HG02571 (cell line): ENCODE data around the gene OR51B4.
"Not testable (repeated sequence)": the region's sequence is repeated elsewhere in the genome, so short reads cannot be mapped to it uniquely, and the experiment has no call there.

Experiments
- ATAC-seq: cut with Tn5 transposase; IDR thresholded peaks from one replicate; pipeline ENCODE4 v1.9.1; 2021; ENCODE audit warnings: mild to moderate bottlenecking, moderate library complexity; ENCODE audit not compliant: unreplicated experiment

OR51B4 gene

DNA sequence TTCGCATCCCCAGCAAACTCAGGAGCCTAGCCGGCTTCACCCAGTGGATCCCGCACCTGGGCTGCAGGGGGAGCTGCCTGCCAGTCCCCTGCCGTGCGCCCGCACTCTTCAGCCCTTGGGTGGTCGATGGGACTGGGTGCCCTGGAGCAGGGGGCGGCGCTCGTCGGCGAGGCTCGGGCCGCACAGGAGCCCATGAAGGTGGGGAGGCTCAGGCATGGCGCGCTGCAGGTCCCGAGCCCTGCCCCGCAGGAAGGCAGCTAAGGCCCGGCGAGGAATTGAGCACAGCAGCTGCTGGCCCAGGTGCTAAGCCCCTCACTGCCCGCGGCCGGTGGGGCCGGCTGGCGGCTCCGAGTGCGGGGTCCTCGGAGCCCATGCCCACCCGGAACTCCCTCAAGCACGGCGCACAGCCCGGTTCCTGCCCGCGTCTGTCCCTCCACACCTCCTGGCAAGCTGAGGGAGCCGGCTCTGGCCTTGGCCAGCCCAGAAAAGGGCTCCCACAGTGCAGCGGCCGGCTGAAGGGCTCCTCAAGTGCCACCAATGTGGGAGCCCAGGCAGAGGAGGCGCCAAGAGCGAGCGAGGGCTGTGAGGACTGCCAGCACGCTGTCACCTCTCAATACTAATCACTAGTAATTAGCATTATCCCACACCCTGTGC lies 7.3 kb downstream of the OR51B4 start:
- not testable (repeated sequence) for ATAC-seq

DNA sequence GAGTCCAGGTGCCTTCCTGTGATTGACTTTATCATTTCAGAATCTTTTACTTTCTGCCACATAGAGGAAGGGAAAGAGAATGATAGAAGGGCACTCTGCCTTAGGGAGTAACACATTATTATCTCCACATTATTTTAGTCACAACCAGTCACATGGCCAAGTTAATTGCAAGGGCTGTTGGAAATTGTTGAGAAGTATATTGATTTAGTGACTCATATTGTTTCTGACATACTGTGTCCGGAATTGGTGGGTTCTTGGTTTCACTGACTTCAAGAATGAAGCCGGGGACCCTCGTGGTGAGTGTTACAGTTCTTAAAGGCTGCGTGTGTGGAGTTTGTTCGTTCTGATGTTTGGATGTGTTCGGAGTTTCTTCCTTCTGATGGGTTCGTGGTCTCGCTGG lies 8.7 kb downstream of the OR51B4 start:
- no peak for ATAC-seq

DNA sequence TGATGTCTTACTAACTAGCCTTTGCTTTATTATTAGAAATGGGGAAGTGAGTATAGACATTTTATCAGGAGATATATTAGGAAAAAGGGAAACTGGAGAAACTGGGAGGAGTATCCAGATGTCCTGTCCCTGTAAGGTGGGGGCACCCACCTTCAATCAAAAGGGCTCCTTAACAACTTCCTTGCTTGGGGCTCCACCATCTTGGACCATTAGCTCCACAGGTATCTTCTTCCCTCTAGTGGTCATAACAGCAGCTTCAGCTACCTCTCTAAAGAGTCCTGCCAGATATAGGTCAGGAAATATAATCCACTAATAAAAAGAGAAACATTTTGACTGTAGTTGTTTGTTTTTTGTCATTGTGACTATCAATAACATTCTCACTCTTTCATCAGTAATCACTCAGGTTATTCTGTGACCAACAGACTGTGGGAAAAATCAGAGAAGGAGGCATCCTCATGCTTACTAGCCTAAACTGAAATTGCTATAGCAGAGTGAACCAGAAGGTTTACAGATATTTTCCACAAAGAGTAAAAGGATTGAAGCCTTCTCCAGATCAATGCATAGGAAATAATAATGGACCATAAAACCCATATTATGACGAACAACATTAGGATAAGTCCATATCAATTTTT lies 10.4 kb downstream of the OR51B4 start:
- peak; percentile 96 for ATAC-seq

DNA sequence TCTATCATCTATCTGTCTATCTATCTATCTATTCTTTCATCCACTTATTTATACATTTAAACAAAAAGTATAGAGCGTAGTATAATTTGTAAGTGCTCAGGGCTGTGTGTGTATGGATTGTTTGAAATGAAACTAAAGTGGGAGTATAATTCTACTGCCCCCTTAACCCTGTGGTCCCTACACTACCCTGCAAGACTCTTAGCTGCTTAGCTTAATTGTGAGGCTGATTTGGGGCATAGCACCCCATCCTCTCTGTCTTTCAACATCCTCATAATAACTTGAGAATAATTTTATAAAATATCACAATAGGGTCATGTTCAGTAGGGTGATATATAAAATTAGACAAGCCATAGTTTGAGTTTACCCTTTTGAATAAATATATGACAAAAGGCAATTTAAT lies 11.6 kb downstream of the OR51B4 start:
- ATAC-seq: no peak

DNA sequence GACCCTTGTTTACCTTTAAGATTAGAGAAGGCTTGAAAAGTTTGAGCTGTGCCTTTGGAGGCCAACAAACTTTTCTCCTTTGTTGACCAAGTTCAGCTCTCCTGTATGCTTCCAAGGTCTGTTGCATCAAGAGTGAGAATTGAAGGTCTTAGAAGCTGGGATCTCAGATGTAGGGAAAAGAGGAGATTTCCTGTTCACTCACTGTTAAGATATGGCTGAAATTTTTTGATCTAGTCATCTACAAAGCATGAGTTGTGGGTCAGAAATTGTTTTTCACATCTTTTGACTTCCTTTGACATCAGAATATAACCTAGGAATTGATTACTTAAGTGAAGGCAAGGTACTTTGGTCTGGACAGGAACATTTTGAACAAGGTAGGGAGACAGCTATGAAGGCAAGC lies 12.1 kb downstream of the OR51B4 start:
- no peak for ATAC-seq

DNA sequence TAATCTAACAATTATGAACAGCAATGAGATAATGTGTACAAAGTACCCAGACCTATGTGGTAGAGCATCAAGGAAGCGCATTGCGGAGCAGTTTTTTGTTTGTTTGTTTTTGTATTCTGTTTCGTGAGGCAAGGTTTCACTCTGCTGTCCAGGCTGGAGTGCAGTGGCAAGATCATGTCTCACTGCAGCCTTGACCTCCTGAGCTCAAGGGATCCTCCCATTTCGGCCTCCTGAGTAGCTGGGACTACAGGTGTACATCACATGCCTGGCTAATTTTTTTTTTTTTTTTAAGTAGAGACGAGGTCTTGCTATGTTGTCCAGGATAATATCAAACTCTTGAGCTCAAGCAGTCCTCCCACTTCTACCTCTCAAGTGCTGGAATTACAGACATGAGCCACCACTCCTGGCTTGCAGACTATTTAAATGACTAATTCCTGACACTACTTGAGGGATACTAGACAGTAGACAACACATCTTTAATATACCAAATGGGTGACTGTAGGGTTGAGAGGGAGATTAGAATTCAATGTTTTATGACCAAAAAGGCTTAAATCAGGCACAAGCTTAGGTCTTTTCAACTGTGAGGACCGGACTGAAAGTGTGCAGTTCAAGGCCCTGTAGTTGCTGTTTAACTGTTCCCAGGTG lies 12.7 kb downstream of the OR51B4 start:
- ATAC-seq: no peak

DNA sequence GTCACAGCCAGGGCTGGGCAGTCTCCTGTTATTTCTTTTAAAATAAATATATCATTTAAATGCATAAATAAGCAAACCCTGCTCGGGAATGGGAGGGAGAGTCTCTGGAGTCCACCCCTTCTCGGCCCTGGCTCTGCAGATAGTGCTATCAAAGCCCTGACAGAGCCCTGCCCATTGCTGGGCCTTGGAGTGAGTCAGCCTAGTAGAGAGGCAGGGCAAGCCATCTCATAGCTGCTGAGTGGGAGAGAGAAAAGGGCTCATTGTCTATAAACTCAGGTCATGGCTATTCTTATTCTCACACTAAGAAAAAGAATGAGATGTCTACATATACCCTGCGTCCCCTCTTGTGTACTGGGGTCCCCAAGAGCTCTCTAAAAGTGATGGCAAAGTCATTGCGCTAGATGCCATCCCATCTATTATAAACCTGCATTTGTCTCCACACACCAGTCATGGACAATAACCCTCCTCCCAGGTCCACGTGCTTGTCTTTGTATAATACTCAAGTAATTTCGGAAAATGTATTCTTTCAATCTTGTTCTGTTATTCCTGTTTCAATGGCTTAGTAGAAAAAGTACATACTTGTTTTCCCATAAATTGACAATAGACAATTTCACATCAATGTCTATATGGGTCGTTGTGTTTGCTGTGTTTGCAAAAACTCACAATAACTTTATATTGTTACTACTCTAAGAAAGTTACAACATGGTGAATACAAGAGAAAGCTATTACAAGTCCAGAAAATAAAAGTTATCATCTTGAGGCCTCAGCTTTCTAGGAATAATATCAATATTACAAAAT lies 13.4 kb downstream of the OR51B4 start:
- no peak for ATAC-seq

DNA sequence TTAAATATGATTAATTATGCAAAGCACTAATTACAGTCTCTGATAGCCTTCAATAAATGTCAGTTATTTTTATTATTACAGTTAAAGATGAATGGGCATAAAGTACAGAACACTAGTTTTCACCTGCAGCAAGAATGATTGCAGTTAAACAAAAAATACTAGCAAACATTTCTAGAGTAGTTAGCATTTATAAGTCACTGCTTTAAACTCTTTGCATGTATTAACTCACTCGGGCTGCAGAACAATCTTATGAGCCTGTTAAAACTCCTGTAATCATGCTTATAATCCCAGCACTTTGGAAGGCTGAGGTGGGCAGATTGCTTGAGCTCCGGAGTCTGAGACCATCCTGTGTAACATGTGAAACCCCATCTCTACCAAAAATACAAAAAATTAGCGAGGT lies 14.8 kb downstream of the OR51B4 start:
- ATAC-seq: no peak

DNA sequence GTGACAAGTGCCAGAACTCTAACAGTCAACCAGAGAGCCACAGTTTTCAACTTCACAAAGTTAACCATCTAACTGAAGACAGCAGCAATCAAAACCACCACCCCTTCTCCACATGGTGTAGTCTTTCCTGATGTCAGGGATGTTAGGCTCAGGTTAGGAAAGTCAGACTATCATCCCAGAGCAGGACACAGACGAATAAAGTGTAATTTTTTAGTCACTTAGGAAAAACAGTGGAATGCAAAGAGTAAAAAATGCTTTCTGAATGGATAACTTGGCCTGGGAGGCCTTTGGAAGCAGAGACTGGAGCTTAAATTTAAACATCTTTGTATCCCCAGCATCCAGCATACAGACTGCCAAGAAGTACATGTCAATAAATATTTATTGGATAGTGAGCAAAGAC lies 15.4 kb downstream of the OR51B4 start:
- ATAC-seq: no peak

DNA sequence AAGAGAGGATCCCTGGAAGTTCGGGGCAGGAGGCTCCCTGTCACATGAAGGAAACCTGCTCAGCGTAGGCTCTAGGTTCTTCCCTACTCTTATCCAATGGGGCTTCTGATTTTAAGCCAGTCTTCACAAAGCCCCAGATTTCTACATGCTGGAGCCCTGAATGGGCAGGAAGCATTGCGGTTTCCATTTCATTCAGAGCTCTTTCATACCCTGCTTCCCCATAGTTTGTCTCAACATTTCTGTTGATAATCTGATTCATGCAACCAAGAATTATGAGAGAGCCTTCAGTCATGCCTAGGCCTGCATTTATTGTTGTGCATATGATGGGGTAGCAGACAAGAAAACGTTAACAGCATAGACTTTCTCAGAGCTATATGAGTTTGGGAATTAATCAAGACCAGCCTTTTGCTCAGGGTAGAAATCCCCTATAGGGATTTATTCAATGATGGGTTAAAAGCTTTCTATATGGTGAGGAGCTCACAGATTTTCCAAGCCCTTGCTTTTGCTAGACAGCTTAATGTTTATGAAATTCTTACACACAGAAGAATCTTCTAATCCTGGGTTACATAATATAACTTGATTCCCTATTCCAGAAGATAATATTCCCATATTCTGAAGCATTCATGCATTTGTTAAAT lies 15.9 kb downstream of the OR51B4 start:
- no peak for ATAC-seq

DNA sequence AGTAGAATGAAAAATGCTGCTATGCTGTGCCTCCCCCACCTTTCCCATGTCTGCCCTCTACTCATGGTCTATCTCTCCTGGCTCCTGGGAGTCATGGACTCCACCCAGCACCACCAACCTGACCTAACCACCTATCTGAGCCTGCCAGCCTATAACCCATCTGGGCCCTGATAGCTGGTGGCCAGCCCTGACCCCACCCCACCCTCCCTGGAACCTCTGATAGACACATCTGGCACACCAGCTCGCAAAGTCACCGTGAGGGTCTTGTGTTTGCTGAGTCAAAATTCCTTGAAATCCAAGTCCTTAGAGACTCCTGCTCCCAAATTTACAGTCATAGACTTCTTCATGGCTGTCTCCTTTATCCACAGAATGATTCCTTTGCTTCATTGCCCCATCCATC lies 17.1 kb downstream of the OR51B4 start:
- no peak for ATAC-seq

DNA sequence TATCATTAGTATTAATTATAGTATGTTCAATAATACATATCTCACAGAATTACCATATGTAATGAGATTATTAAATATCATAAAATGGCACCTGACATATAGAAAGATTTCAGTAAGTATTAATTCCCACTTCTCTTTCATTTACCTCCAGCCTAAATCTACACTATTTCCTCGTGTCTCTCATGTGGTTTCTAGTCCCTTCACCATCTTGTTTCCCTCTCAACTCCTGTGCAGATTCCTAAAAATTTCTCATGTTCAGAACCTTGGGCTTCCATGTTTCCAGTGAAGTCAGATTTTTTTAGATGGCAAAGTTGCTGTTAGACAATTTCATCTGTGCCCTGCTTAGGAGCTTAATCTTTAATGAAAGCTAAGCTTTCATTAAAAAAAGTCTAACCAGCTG lies 17.9 kb downstream of the OR51B4 start:
- ATAC-seq: no peak

DNA sequence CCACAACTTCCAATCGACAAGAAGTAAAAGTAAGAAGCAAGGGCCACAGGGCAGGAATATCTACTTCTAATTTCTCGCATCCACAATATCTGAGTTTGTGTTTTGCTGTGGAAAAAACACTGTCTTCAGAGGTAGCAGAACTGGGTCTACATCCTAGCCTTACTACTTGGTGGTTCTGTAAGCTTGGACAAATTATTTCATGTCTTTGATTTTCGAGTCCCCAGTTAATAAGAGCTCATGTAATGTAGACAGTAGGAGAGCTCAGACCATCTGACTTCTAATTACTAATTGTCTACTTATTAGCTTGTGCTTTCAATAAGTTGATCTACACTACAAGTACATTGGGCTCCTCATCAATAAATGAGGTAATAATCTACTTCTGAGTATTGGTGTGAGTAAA lies 18.7 kb downstream of the OR51B4 start:
- ATAC-seq: no peak

DNA sequence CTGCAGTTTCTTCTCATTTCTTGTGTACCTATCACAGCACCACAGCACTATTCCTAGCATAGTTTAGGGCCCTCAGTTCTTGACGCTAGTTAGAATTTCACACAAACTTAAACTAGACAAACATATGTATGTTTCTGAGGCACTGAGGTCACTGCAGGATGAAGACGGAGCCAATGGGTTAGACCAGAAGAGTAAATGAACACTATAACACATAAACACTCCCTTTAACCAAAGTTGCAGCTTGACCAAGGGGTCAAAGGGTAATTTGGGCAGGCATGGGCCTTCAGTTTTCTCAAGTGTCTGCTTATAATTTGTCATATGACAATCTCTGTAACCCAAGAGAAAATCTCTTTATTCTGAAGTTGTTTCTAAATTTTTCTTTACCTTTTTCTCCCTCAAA lies 19.1 kb downstream of the OR51B4 start:
- no peak for ATAC-seq

DNA sequence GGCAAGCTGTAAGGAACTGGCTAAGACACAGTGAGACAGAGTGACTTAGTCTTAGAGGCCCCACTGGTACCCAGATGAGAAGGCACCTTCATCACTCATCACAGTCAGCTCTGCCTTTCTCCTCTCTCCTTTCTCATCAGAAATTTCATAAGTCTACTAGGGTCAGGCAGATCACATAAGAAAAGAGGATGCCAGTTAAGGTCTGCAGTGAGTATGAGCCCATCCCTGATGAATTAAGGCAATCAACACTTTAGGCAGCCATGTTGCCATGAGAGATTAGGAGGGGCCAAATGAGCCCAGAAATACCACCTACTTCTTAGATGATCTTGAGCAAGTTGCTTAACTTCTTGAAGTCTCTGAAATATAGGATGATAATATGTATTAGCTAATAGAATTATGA lies 20.1 kb downstream of the OR51B4 start:
- ATAC-seq: no peak

DNA sequence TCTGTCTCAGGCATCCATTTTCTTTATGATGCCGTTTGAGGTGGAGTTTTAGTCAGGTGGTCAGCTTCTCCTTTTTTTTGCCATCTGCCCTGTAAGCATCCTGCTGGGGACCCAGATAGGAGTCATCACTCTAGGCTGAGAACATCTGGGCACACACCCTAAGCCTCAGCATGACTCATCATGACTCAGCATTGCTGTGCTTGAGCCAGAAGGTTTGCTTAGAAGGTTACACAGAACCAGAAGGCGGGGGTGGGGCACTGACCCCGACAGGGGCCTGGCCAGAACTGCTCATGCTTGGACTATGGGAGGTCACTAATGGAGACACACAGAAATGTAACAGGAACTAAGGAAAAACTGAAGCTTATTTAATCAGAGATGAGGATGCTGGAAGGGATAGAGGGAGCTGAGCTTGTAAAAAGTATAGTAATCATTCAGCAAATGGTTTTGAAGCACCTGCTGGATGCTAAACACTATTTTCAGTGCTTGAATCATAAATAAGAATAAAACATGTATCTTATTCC lies 21.1 kb downstream of the OR51B4 start:
- peak; percentile 95 for ATAC-seq

DNA sequence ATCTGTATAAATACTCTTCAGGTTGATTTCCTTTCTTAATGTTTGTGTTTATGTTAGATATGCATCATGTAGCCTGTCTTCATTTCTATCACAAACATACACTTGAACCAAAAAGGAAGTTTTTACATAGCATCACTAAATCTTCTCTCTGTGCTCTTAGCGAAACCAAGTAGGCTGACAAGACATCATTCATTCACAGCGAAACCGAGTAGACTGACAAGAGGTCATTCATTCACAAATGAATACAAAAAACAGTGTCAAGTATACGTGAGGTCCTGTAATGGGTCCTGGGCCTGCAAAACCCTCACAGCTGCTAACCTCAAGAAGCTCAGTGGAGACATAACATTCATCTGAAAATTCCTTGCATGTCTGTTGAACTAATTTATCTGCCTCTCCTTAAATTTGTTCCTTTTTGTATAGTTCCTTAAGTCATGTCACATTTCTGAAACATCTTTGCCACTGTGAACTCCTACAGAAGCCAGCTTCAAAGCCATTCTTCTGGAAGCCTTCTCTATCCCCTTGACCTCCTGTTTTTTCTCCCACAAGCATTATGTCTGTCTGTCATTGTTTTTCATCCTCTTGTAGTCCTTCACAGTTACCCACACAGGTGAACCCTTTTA lies 22.2 kb downstream of the OR51B4 start:
- ATAC-seq: no peak

DNA sequence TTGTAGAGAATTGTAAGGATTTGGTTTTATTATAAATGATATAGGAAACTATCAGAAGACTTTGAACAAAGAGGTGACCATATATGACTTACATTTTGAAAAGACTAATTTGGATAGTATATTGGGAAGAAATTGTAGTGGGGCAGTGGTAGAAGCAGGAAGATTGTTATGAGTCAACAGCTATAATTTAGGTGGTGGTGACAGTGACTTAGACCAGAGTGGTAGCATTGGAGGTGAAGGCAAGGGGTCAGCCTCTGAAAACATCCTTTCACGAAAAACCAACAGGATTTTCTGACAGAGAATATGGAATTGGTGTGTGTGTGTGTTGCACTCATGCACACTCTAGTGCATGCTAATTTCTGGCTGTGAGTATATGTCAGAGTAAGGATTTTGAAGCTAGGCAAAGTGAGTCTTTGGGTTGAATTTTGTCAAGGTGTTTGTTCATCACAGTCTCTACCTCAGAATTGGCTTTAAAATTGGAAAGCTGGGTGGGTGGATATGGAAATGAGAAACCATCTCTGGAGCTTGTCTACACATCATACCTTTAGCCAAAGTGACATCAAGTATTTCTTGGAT lies 23.9 kb downstream of the OR51B4 start:
- no peak for ATAC-seq

DNA sequence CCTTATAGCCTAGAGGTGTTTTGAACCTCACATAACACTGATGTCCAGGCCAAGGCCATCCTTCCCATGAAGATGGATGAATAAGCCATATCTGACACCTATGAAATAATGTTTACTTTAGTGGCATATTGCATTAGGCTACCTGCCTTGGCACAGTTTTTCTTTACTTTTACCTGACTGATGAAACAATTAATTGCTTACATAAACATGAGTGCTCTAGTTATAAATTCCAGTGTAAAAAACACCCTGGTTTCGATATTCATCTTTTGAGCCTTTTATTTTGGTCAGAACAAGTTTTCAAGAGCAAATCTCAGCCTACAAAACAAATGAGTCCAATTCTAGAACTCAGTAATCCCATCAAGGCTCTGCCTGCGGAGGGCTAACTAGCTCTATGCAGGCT lies 25.0 kb downstream of the OR51B4 start:
- ATAC-seq: no peak
